ENCODE results near the gene LRMDA.

DNA sequence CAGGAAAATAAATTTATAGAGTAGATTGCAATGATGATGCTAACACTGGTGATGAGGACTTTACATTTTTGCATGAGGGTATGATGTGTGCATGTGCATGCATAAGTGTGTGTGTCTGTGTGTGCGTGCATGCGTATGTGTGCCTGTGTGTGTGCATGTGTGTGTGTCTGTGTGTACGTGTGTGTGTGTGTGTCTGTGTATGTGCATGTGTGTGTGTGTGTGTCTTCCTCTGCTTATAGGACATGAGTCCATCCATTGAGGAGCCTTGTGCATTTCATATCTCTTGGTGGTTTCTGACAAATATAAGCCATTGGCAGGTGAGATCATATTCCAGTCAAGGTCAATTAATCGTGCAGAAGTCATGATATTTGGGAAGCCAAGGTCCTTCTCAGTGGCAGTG lies 277.8 kb downstream of the LRMDA start:
- TF ChIP-seq ESRRA (IDR thresholded peaks at IDR 0.05; ENCODE audit: low read length) (no peak), RCOR1 (conservative IDR thresholded peaks at IDR 0.05; ENCODE audit: low read depth, low read length) (no peak), RFX5 (IDR thresholded peaks at IDR 0.05; ENCODE audit: low read depth, low read length) (no peak), ZNF274 (IDR thresholded peaks at IDR 0.05; ENCODE audit: insufficient read depth, insufficient read length) (no peak), CTCF (IDR thresholded peaks at IDR 0.05 in 2 of 3, conservative IDR thresholded peaks at IDR 0.05 in 1 of 3; ENCODE audit: control insufficient read depth in 2 of 3, extremely low read depth in 1 of 3, insufficient read depth in 1 of 3, low read depth in 3 of 3, low read length in 3 of 3) (no peak)

Data from GM12878 (cell line).